HG03457 (cell line): ENCODE results near the gene RHBDD1.
"Not testable (repeated sequence)": the region's sequence is repeated elsewhere in the genome, so short reads cannot be mapped to it uniquely, and the experiment has no call there.

Experiments
- ATAC-seq: cut with Tn5 transposase; IDR thresholded peaks from one replicate; pipeline ENCODE4 v1.9.1; 2021; ENCODE audit warnings: moderate number of reproducible peaks; ENCODE audit not compliant: unreplicated experiment

RHBDD1 gene

GRCh38 chr2:226799211-226799975, 36.5 kb upstream of the RHBDD1 start, which contains the start of gene IRS1:
Gene IRS1 (minus strand): TSS chr2:226799820. CDS start chr2:226798738, 1,082 bp downstream.
- ATAC-seq, result peak; percentile 21

- no peak for ATAC-seq
These were observed 35.6 kb upstream of the RHBDD1 start for GRCh38 chr2:226799976-226800940.

- peak; percentile 82 for ATAC-seq
These were observed 34.7 kb upstream of the RHBDD1 start for GRCh38 chr2:226800941-226801784.

GRCh38 chr2:226802573-226802972, 33.3 kb upstream of the RHBDD1 start:
- no peak for ATAC-seq

- ATAC-seq, result no peak
These were observed 32.4 kb upstream of the RHBDD1 start for GRCh38 chr2:226803410-226803809.

- ATAC-seq, result no peak
These were observed 22.6 kb upstream of the RHBDD1 start for GRCh38 chr2:226813148-226813701.

GRCh38 chr2:226818930-226819329, 16.9 kb upstream of the RHBDD1 start:
- ATAC-seq, result no peak

GRCh38 chr2:226825056-226825455, 10.8 kb upstream of the RHBDD1 start:
- ATAC-seq, result no peak

GRCh38 chr2:226828191-226828590, 7.7 kb upstream of the RHBDD1 start:
- no peak for ATAC-seq

GRCh38 chr2:226829721-226830631, 5.9 kb upstream of the RHBDD1 start:
- no peak for ATAC-seq

- no peak for ATAC-seq
These were observed 4.6 kb upstream of the RHBDD1 start for GRCh38 chr2:226831266-226831665.

- ATAC-seq, result no peak
These were observed 3.8 kb upstream of the RHBDD1 start for GRCh38 chr2:226832061-226832460.

GRCh38 chr2:226834880-226835279, 974 bp upstream of the RHBDD1 start:
- ATAC-seq, result not testable (repeated sequence)

- peak; percentile 16 for ATAC-seq
These were observed 446 bp upstream of the RHBDD1 start for GRCh38 chr2:226835420-226835795.

- no peak for ATAC-seq
These were observed 663 bp downstream of the RHBDD1 start for GRCh38 chr2:226836548-226836885.

- ATAC-seq, result no peak
These were observed 1.5 kb downstream of the RHBDD1 start for GRCh38 chr2:226837334-226837733.

- no peak for ATAC-seq
These were observed 2.1 kb downstream of the RHBDD1 start for GRCh38 chr2:226837787-226838603.

GRCh38 chr2:226838722-226839121, 2.9 kb downstream of the RHBDD1 start:
- ATAC-seq, result no peak

- ATAC-seq, result no peak
These were observed 3.3 kb downstream of the RHBDD1 start for GRCh38 chr2:226839161-226839560.
